GM12801 (cell line): ENCODE results near the gene VWC2L.

Experiments used
- TF ChIP-seq, protein P1 (sequence below): IDR thresholded peaks from one replicate; pipeline ENCODE4 v1.5.1; 2011; ENCODE audit warnings: control low read depth; ENCODE audit not compliant: insufficient read length; ENCODE audit errors: extremely low read depth

VWC2L gene

DNA sequence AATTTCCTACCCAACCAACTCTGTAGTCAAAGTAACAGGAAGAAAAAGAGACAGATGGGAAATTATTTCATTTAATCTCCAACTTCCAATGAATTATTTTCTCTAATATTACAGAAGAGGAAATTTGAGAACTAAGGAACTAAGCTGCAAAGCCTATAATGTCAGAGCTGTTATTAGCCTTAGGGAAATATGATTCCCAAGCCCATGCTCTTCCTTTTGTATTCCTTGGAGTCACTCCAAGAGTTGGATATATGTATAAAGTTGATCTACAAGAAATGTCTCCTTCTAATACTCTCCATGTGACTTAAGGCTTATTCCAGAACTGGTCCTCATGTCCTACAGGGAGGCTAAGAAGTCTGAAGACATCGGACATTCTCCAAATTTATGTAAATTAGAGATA, 31.6 kb upstream of the VWC2L start:
- TF ChIP-seq, protein P1, sequence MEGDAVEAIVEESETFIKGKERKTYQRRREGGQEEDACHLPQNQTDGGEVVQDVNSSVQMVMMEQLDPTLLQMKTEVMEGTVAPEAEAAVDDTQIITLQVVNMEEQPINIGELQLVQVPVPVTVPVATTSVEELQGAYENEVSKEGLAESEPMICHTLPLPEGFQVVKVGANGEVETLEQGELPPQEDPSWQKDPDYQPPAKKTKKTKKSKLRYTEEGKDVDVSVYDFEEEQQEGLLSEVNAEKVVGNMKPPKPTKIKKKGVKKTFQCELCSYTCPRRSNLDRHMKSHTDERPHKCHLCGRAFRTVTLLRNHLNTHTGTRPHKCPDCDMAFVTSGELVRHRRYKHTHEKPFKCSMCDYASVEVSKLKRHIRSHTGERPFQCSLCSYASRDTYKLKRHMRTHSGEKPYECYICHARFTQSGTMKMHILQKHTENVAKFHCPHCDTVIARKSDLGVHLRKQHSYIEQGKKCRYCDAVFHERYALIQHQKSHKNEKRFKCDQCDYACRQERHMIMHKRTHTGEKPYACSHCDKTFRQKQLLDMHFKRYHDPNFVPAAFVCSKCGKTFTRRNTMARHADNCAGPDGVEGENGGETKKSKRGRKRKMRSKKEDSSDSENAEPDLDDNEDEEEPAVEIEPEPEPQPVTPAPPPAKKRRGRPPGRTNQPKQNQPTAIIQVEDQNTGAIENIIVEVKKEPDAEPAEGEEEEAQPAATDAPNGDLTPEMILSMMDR = no peak

DNA sequence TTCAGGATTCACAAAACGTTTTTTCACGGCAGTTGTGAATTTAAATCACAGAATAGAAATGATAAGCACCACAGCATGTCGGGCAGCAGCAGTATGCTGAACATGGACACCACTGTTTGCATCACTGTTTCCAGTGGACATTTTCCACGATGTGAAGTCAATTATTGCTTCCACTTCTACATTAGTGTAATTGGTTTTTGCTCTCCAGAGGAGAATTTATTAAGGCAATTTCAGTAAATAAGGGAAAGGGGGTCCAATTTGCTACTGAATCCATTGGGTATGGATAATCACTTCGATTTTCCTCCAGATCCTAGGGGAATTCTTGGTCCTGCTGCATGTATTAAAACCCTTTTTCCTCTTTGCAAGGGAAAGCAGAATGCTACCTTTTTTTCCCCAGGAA, 30.2 kb upstream of the VWC2L start:
- TF ChIP-seq, protein P1 = no peak

DNA sequence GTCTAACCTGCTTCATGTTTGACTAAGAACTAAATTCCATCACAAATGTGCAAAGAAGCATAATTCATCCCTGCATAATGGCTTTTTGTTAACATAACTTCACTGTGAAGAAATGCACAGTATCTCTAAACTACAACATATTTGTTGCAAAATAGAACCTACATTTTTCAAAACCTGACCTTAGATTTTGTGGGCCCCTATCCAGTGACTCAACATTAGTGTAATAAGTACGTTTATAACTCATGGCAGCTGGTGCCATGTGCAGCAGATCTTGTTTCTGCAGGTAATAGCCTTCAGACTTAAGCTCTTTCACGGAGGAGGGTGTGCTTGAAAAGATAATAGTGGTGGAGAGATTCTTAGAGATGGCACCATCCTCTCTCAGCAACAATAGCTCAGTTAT, 28.6 kb upstream of the VWC2L start:
- TF ChIP-seq, protein P1 = no peak

DNA sequence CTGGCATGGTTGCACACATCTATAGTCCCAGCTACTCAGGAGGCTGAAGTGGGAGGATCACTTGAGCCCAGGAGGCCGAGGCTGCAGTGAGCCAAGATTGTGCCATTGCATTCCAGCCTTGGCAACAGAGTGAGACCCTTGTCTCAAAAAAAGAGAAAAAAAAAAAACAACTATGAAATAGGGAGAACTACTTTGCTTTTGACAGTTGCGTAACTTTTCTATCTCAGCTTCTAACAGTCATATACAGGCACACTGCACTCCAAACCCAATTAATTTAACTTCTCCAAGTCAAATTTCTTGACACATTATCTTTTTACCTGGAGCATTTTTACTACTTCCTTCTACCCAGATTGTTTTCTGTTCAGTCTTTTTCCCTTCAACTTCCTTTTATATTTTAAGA, 24.1 kb upstream of the VWC2L start:
- TF ChIP-seq, protein P1 = no peak

DNA sequence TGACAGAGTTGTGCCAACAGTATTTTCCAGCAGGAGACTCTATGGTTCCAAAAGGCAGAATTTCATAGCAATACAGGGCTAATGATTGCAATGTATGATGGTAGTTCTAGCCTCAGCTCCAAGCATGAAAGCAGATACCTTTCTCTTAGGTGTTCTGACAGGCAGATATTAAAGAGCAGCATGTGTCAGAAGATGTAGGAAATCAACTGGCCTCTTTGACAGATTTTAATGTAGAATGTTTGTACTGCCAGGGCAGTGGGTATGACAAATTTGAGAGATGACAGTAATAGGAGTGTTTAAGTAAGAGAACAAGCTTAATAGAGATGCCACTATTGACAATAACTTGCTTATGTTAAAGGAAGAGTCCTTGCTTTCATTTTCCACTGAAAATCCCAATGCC, 21.5 kb upstream of the VWC2L start:
- TF ChIP-seq, protein P1 = no peak

DNA sequence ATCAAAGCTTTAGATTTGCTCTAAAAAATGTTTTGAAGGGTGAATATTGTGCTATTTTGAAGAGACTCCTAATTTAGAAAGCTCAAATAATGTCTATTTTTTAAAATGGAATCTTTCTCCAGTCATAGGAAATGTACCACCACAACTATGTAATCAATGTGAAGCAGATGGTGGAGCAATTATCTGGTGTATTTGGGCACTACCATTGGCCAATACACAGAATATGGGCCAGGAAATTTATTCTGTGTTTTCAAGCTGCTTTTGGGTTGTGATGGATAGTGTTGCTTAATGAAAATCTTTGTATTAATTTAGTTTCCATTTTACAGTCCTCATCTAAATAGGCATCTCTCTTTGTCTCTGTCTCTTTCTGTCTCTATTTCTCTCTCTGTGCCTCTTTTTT, 17.1 kb upstream of the VWC2L start:
- TF ChIP-seq, protein P1 = no peak

DNA sequence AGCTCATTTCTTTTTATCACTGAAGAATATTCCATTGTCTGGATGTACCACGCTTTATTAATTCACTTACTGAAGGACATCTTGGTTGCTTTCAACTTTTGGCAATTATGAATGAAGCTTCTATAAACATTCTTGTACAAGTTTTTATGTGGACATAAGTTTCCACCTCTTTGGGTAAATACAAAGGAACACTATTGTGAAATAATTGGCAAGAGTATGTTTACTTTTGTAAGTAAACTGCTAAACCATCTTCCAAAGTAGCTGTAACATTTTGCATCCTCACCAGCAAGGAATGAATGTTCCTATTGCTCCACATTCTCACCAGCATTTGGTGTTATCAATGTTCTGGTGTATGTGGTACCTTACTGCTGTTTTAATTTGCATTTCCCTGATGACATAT, 15.8 kb upstream of the VWC2L start:
- TF ChIP-seq, protein P1 = no peak

DNA sequence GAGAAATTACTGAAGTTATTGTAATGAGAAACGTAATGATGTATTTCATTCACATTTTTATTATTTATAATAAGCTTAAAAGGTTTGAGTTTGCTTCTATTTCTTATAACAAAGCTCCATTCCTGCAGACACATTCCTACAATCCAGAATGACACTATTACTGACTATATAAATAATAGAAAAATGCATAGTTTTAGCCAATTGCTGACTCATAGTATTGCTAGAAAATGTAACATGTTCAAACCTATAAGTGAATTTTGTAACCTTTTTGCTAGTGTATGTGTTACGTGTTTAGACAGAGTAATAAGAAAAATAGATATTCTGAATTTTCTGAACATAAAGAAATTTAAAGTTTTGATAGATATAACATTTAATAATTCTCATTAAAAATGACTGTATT, 9.3 kb upstream of the VWC2L start:
- TF ChIP-seq, protein P1 = no peak
